ENCODE results near the gene PIAS1. TPM values are rescaled to one million over a fixed set of nuclear protein-coding genes. Genes with fewer than 3 reads are reported as not detected.

Gene PIAS1
- total and polyA plus RNA-seq, 9 of the 15 experiments (the other 6 are each of a cell fraction or from before 2014, with no cell fraction given): 18.0 to 59.1 (median 28.5) TPM

- Histone ChIP-seq H3K9ac (ENCODE audit: insufficient read depth in 1 of 2, low read depth in 2 of 2, low read length in 2 of 2) (no peak overlapping the region), H3K4me3 (no peak overlapping the region), H3K79me2 (ENCODE audit: control insufficient read depth, insufficient read depth, low read length) (no peaks in the 10 kb centered on the region), H3K27ac (ENCODE audit: extremely low read depth, low read depth, low read length) (no peak overlapping the region), H4K20me1 (replicated peaks; ENCODE audit: control insufficient read depth, insufficient read depth, low read length) (no peaks in the 10 kb centered on the region), H3K4me1 (replicated peaks in 1 of 2; ENCODE audit: control insufficient read depth in 2 of 2, insufficient read depth in 2 of 2, low read length in 2 of 2) (no peaks in the 10 kb centered on the region; a peak in 1 of 5 replicates), H2AFZ (ENCODE audit: low read depth, low read length) (0 out of 2 replicates have a peak overlapping the region, but pooled peaks have one; percentile 7), H3K27me3 (ENCODE audit: control insufficient read depth in 2 of 2, insufficient read depth in 2 of 2, low read length in 2 of 2) (peaks cover 0 to 6% of the 10 kb centered on the region in 2 experiments; a peak in 3 of 5 replicates), H3K4me2 (ENCODE audit: insufficient read depth, low read length) (no peak overlapping the region), H3K36me3 (ENCODE audit: control insufficient read depth, insufficient read depth, low read length) (no peaks in the 10 kb centered on the region), H3K9me3 (replicated peaks; ENCODE audit: control insufficient read depth, insufficient read depth, low read depth, low read length) (no peaks in the 10 kb centered on the region; the same call in 1 of the 2 replicates), H3K9me1 (ENCODE audit: control insufficient read depth, insufficient read depth, low read length) (no peaks in the 10 kb centered on the region)
- WGBS (ENCODE audit: insufficient coverage, low coverage, missing lambda C conversion rate): 53% methylated on average over 5 of the region's 5 CpGs
- ATAC-seq (no peak), FAIRE-seq (peak; percentile 48), DNase-seq (ENCODE audit: extremely low read depth in 1 of 4, low spot score in 3 of 4) (no peak)
- no TSS peak for BruUV-seq (replicated peaks)
- ChIA-PET POLR2A (no interaction called here), CTCF (ENCODE audit: low intra/inter-chr PET ratio) (no interaction called here)
- in situ Hi-C loops (cut with MboI): no loop called here
- TF ChIP-seq ZNF354B (CRISPR knock-in tag; IDR thresholded peaks at IDR 0.05) (no peak), JUND (IDR thresholded peaks at IDR 0.05; ENCODE audit: borderline replicate concordance, low read depth, low read length) (no peak), JUND (tag; IDR thresholded peaks at IDR 0.05; ENCODE audit: borderline replicate concordance, low read depth, low read length) (no peak), ZFP36 (IDR thresholded peaks at IDR 0.05; ENCODE audit: low read depth, low read length, partially characterized antibody) (peak; percentile 59), KLF16 (IDR thresholded peaks at IDR 0.05) (no peak), ATF7 (IDR thresholded peaks at IDR 0.05) (0 out of 2 replicates have a peak, but pooled peaks have one; percentile 11), ESRRA (IDR thresholded peaks at IDR 0.05; ENCODE audit: borderline replicate concordance, low read depth) (peak; percentile 19; the same call in 1 of the 2 replicates), DMBX1 (CRISPR knock-in tag; IDR thresholded peaks at IDR 0.05; ENCODE audit: borderline replicate concordance) (no peak), ZKSCAN1 (IDR thresholded peaks at IDR 0.05; ENCODE audit: low read depth, low read length) (no peak), HDAC3 (IDR thresholded peaks at IDR 0.05; ENCODE audit: borderline replicate concordance, partially characterized antibody) (no peak), RBFOX2 (IDR thresholded peaks at IDR 0.05; ENCODE audit: low read depth, low read length) (no peak)
- intact Hi-C loops (cut with micrococcal nuclease): no loop called here
Observed at GRCh38 chr15:68028888-68029207, 25.3 kb upstream of the PIAS1 start.

All from K562 (cell line).